ENCODE data around the gene BEST4.

BEST4 gene

GRCh38 chr1:44733784-44734183 lies 54.2 kb downstream of the BEST4 start:
- Histone ChIP-seq H3K79me2 (ENCODE audit: control insufficient read depth, low read length) (no peaks in the 10 kb centered on the region), H3K9me2 (replicated peaks; ENCODE audit: control insufficient read depth, low read length) (no peaks in the 10 kb centered on the region), H3K9me3 (ENCODE audit: control insufficient read depth, insufficient read depth, low read length) (no peaks in the 10 kb centered on the region), H4K20me1 (ENCODE audit: control insufficient read depth, insufficient read depth, low read depth, low read length) (no peaks in the 10 kb centered on the region), H3F3A (ENCODE audit: control insufficient read depth, insufficient read depth) (peaks cover 26% of the 10 kb centered on the region), H3K27me3 (ENCODE audit: control insufficient read depth, low read length) (no peaks in the 10 kb centered on the region), H3K27ac (ENCODE audit: low read depth, low read length) (no peak overlapping the region; the same call in 1 of the 2 replicates), H3K4me1 (ENCODE audit: control insufficient read depth, low read length) (peaks cover 41% of the 10 kb centered on the region), H3K4me3 (ENCODE audit: low read length) (no peak overlapping the region), H3K4me2 (ENCODE audit: low read length) (no peak overlapping the region), H3K36me3 (ENCODE audit: control insufficient read depth, low read length) (no peaks in the 10 kb centered on the region)
- TF ChIP-seq EZH2phosphoT487 (IDR thresholded peaks at IDR 0.05; ENCODE audit: borderline replicate concordance, low read length): no peak
- TF ChIP-seq, protein P1, sequence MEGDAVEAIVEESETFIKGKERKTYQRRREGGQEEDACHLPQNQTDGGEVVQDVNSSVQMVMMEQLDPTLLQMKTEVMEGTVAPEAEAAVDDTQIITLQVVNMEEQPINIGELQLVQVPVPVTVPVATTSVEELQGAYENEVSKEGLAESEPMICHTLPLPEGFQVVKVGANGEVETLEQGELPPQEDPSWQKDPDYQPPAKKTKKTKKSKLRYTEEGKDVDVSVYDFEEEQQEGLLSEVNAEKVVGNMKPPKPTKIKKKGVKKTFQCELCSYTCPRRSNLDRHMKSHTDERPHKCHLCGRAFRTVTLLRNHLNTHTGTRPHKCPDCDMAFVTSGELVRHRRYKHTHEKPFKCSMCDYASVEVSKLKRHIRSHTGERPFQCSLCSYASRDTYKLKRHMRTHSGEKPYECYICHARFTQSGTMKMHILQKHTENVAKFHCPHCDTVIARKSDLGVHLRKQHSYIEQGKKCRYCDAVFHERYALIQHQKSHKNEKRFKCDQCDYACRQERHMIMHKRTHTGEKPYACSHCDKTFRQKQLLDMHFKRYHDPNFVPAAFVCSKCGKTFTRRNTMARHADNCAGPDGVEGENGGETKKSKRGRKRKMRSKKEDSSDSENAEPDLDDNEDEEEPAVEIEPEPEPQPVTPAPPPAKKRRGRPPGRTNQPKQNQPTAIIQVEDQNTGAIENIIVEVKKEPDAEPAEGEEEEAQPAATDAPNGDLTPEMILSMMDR (IDR thresholded peaks at IDR 0.05; ENCODE audit: low read depth, low read length, poor library complexity, severe bottlenecking): no peak

Data from DOHH2 (cell line).